Stimulated activated CD4-positive, alpha-beta T cell treated with anti-CD3 and anti-CD28 coated beads, TNF-alpha, amount 100 ng/mL, for 48 hours (primary cell): ENCODE results near the gene HMGN1.
A peak's percentile ranks its signal among the peaks of the same experiment; 100 is the strongest.
"Not testable (repeated sequence)": the region's sequence is repeated elsewhere in the genome, so short reads cannot be mapped to it uniquely, and the experiment has no call there.

Experiments used
- DNase-seq, 3 donors: peaks; one replicate each; pipeline ENCODE4 v3.0.0-alpha.2; 2020; ENCODE audit warnings: low read depth in 3 of 3

The HMGN1 gene, protein sequence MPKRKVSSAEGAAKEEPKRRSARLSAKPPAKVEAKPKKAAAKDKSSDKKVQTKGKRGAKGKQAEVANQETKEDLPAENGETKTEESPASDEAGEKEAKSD

GRCh38 chr21:39348355-39349210 lies at the start of gene HMGN1:
HMGN1 (minus strand) TSS chr21:39349088; CDS start chr21:39348917, 171 bp downstream.
- peak; percentile 76 to 89 (median 84) for DNase-seq

- DNase-seq = no peak
These were observed 48.9 kb upstream of the HMGN1 start for GRCh38 chr21:39397646-39398385.

DNA sequence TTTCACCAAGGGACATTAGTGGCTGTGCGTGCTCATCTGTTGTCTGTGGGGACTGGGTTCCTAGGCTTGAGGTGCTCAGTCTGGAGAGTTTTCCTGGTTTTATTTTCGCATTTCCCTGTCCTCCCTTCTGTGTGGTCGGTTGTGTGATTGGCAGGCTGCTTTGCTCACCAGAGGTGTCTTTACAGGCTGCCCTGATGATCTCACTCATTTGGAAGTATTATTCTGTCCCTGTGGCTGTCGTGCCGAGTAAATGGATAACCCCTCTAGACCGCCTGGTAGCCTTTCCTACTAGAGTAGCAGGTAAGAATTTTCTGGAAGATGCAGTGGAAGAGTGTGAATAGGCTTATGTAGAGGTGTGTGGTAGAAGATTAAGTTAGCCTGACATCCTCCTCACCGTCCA lies 44.1 kb upstream of the HMGN1 start:
- DNase-seq = no peak

DNA sequence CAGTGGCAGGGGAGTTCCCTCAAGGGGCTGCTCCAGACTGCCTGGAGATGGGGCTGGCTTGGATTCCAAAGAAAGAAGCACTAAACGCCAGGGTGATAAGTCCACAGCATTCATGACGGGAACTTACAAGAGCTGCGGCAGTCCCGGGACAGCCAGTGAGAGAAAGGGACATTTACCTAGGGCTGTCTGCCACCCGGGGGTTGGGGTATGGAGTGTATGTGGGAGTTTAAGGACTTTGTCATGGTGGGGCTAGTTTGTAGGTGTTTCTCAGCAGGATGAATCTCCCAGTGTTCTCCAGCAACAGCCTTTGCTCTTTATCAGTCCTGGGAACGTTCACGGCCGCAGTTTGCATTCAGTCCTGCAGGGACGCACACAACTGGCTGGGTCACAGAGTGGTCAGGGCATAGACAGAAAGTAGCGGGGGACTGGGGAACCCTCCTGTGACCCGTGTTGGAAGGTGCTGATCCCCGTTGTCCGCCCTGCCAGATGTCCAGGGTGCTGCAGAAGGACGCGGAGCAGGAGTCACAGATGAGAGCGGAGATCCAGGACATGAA lies 41.4 kb upstream of the HMGN1 start:
- no peak for DNase-seq

- DNase-seq = no peak
These were observed 39.9 kb upstream of the HMGN1 start for GRCh38 chr21:39388811-39389155.

- peak; percentile 71 to 90 (median 84) for DNase-seq
These were observed 39.3 kb upstream of the HMGN1 start for GRCh38 chr21:39388038-39388810.

- peak; percentile 84 to 93 (median 89) for DNase-seq
These were observed 38.7 kb upstream of the HMGN1 start for GRCh38 chr21:39387461-39388037.

DNA sequence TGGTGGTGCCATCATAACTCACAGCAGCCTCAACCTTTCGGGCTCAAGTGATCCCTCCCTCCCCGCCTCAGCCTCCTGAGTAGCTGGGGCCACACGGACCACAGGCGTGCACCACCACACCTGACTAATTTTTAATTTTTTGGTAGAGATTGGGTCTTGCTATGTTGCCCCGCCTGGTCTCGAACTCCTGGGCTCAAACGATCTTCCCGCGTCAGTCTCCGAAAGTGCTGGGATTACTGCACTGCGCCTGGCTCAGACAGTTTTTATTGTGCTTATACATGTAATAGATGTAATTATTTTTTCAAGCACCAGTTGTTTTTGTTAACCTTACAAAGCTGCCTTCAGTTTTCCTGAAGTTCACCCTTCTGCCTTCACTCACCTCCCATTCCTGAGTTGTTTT lies 38.0 kb upstream of the HMGN1 start:
- DNase-seq = no peak

GRCh38 chr21:39386194-39386593 lies 37.3 kb upstream of the HMGN1 start:
- DNase-seq = no peak

DNA sequence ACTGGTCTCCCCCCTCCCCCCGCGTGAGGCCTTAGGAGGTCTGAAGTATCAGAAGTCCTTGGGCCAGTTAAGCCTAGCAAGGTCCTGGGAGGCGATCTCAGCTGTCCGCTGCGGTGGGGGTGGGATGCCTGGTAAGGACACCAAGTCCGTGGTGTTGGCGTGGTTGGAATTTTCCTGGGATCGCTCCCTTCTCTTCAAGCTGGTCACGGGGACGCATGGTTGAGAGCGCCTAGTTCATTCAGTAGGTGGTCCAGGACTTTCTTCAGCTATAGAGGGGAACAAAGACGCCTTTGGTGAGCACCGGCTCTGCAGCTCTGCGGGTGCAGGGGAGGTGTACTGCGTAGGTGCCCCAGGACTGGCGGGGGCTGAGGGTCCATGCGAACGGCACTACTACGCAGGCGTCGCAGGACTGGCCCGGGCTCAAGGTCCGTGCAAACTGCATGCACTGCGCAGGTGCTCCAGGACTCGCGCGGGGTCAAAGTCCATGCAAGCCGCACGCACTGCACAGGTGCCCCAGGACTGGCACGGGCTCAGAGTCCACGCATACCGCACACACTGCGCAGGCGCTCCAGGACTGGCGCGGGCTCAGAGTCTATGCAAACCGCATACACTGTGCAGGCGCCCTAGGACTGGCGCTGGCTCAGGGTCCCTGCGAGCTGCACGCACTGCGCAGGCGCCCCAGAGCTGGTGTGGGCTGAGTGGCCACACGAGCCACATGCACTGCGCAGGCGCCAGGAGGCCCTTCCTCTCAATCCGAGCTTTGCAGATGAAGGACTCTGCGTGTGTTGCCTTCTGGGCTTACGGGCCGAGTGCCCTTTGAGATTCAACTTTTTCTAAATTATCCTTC lies 36.6 kb upstream of the HMGN1 start:
- DNase-seq = peak; percentile 18 to 60 (median 27)

DNA sequence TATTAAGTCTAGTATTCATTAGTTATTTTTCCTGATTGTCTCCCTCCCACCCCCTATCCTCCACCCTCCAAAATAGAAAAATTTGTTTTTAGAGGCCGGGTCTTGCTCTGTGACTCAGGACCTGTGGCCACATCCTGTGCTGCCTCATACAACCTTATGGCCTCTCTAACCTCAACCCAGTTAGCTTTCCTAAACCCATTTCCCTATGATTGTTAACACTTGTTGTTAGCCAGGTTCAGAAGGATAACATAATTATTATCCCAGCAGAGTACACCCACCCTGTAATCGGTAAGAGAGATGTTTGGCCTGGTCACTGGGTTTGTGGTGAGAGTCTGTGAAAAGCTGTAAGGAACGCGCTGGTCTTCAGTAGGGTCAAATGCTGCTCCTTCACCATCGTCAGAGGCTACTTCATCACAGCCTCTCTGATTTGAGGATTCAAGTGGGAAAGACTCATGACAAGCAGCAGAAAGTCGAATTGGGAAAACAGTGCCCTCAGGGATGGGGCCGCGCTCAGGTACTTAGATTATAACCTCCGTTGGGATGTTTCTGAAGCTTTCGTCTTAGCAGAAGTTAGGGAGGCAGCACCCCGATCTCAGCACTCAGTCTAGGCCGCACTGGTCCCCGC lies 35.9 kb upstream of the HMGN1 start:
- no peak for DNase-seq

DNA sequence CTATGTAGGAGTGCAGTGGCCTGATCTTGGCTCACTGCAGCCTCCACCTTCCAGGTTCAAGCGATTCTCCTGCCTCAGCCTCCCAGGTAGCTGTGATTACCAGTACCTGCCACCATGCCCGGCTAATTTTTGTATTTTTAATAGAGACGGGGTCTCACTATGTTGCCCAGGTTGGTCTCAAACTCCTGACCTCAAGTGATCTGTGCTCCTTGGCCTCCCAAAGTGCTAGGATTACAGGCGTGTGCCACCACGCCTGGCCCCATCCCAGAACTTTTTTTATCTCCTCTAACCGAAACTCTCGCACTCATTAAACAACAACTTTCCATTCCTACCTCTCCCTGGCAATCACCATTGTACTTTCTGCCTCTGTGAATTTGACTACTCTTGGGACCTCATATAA lies 33.2 kb upstream of the HMGN1 start:
- DNase-seq = not testable (repeated sequence)

GRCh38 chr21:39381009-39381408 lies 32.1 kb upstream of the HMGN1 start:
- no peak for DNase-seq

- DNase-seq = peak; percentile 81 to 88 (median 87)
These were observed 31.4 kb upstream of the HMGN1 start for GRCh38 chr21:39379986-39380891.

GRCh38 chr21:39377444-39378050 lies 28.7 kb upstream of the HMGN1 start:
- no peak for DNase-seq

GRCh38 chr21:39375446-39375845 lies 26.6 kb upstream of the HMGN1 start:
- DNase-seq = no peak

- DNase-seq = no peak
These were observed 25.2 kb upstream of the HMGN1 start for GRCh38 chr21:39374046-39374445.

DNA sequence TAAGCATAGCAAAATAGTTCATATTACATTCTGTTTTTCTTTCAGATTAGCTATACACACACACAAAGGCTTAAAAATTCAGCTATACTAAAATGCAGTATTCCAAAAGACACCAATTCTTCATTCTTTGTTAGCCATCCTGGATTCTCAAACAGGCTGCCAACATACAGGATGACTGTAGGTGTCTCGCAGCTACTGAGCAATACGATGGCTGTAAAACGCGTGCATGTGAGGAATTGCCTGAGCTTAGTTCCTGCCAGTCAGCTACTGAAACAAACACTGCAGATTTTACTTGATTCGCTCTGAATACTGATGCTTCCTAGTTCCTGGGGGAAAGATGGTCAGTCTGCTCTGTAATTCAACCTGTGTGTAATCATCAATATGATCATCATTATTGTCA lies 24.7 kb upstream of the HMGN1 start:
- DNase-seq = no peak
